GM21515 (cell line): ENCODE data around the gene CCSER1.

Experiments
- ATAC-seq: cut with Tn5 transposase; IDR thresholded peaks from one replicate; pipeline ENCODE4 v1.9.1; 2021; ENCODE audit not compliant: unreplicated experiment

The CCSER1 gene

GRCh38 chr4:90189178-90189577, 62.0 kb downstream of the CCSER1 start:
- ATAC-seq = no peak

DNA sequence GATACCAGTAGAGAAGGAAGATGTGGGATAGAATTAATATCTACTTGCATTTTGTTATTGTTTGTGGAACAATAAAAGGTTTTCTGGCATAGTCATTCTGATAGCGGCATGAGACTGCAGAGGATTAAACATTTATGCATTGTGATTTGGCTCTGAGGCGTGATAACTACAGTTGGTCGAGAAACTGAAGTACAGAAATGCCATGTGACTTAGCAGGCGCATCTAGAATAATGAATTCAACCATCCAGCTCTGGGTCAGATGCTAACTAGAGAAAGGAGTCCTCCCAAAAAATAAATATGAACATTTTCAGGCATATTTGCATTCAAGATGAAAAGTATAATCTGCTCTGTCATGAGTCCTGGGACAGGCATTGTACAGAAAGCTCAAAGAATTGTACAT, 62.8 kb downstream of the CCSER1 start:
- ATAC-seq = no peak

GRCh38 chr4:90190525-90190924, 63.3 kb downstream of the CCSER1 start:
- ATAC-seq = no peak

DNA sequence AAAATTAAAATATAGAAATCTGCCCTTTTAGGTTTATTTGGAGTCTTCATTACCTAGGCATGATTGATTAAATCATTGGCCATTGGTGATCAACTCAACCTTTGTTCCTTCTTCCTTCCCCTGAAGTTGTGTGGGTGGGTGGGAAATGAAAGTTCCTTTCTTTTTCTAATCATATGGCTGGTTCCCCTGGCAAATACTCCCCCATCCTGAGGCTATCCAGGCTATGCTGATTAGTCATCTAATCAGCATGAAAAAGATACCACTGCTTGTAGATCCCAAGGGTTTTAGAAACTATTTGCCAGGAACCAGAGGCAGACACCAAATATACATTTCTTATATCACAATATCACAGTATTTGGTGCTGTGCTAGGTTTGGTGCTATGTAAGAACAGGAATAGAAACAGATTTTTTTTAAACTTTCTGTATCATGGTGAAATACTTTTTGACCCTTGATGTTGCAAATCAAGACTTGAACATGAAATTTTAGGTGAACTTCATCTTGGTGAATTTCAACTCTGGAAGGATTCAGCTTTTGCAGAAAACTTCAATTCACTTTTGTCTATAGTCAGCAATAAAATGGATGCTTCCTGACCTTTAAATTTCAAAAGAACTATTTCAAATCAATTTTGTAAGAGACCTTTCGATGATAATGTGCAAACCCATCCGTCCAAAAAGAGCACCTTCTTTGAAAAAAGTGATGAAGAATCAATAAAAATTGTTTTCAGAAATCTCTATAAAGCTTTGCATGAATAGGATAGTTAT, 71.1 kb downstream of the CCSER1 start:
- no peak for ATAC-seq

DNA sequence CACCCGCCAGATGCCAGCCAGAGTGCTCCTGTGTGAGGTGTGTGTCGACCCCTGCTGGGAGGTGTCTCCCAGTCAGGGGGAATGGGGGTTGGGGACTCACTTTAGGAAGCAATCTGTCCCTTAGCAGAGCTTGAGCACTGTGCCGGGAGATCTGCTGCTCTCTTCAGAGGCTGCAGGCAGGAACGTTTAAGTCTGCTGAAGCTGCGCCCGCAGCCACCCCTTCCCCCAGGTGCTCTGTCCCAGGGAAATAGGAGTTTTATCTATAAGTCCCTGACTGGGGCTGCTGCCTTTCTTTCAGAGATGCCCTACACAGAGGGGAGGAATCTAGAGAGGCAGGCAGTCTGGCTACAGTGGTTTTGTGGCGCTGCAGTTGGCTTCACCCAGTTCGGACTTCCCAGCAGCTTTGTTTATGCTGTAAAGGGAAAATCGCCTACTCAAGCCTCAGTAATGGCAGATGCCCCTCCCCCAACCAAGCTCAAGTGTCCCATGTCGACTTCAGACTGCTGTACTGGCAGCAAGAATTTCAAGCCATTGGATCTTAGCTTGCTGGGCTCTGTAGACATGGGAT, 80.8 kb downstream of the CCSER1 start:
- ATAC-seq = no peak

DNA sequence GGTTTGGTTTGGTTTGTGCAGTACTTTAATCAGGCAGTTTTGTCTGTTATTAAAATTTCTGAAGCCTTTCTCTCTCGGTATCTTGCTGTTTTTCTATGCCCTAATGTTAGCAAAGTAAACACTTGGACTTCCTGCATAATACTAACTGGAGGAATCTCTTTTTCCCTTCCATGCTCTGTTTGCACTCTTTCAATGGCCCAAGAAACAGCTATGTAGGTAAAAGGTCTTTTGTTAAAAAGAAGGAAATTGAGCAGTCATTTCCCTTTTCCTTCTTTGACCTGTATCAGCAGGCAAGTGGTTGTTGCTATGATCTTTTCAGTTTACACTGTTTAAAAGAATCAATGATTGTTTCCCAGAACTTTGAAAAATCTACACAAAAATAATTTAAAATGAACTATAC, 82.7 kb downstream of the CCSER1 start:
- no peak for ATAC-seq

GRCh38 chr4:90211174-90211573, 84.0 kb downstream of the CCSER1 start:
- ATAC-seq = no peak

DNA sequence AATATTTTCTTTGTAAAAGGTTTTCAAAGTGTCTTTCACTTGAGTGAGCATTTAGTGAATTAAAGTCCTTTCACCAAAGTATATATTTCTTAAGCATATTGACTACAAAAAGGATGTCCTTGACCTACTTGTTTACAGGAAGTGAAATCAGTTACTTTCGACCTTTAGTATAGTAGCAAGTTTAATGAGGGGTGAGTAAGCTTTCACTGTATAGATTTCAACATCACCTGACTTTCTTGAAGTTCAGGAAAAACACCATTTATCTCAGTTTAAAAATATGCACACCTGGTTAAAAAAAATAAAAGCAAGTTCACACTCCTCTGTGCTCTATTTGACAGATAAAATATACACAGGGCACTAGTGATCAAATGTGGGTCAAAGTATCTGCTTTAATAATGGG, 88.1 kb downstream of the CCSER1 start:
- peak; percentile 63 for ATAC-seq

GRCh38 chr4:90219822-90220221, 92.6 kb downstream of the CCSER1 start:
- no peak for ATAC-seq

- no peak for ATAC-seq
Observed at GRCh38 chr4:90220459-90220858, 93.3 kb downstream of the CCSER1 start.

- no peak for ATAC-seq
Observed at GRCh38 chr4:90226734-90227133, 99.5 kb downstream of the CCSER1 start.

- no peak for ATAC-seq
Observed at GRCh38 chr4:90227177-90227576, 100.0 kb downstream of the CCSER1 start.

DNA sequence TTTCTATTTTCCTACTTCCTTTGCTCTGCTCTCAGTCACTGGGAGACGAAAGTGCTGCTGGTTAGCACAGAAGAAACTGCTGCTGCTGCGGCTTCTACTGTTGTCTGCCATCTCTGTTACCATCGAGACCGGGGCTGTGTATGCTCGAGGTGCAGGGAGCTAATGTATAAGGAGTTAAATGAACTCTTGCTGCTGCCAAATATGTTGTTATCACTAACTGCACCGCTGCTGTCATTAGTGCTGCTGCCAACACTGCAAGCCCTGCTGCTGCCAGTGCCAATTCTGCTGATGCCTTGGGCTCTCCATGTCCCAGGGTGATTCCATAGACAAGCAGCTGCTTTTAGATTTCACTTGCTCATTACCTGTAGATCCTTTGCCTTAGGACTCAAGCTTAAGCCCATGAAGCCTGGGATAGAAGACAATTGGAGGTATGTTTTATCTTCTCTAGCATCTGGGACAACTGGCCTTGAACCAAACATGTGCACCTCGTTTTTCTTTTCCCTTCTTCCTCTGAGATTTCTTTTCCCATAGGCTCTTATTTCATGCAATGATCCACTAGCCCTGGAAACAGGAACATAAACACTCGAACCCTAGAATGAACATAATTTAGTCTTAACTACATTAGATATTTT, 107.8 kb downstream of the CCSER1 start:
- ATAC-seq = no peak

DNA sequence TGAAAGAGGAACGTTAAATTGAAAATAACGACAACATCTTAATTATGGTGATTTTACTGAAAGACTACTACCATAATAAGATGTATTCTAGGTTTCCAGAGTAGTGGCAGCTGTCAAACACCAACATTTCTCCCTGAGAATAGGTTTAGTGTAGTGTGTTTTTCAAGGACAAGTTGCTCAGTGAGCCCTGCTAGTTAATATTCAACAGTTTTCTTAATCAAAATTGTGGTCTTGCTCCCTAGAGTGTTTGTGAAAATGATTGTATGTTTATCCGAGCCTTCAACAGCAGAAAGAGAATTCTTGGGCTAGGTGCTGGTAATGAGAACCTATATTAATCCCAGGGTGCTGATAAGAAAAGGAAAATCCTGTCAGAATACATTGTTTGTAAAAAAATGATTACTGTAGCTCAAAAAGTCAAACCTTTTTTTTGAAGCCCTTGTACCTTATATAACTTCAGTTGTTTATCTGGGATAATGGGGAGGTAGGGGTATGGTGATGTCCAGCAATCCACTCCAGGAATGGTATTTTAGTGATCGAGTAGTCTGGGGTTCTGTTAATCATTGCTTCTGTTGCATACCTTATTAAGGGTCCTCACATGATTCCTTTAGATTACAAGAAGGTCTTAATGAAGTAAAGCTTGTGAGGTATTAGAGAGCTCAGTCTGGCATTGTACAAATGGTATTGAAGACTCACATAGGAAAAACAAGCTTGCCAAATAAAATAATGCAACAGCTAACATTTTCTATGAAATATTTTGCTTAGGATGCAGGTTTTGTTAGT, 110.7 kb downstream of the CCSER1 start:
- ATAC-seq = no peak

- no peak for ATAC-seq
Observed at GRCh38 chr4:90240333-90240732, 113.1 kb downstream of the CCSER1 start.

GRCh38 chr4:90241008-90241407, 113.8 kb downstream of the CCSER1 start:
- ATAC-seq = no peak

- no peak for ATAC-seq
Observed at GRCh38 chr4:90245837-90246236, 118.6 kb downstream of the CCSER1 start.

- no peak for ATAC-seq
Observed at GRCh38 chr4:90246816-90247215, 119.6 kb downstream of the CCSER1 start.

GRCh38 chr4:90254357-90254756, 127.2 kb downstream of the CCSER1 start:
- ATAC-seq = no peak

DNA sequence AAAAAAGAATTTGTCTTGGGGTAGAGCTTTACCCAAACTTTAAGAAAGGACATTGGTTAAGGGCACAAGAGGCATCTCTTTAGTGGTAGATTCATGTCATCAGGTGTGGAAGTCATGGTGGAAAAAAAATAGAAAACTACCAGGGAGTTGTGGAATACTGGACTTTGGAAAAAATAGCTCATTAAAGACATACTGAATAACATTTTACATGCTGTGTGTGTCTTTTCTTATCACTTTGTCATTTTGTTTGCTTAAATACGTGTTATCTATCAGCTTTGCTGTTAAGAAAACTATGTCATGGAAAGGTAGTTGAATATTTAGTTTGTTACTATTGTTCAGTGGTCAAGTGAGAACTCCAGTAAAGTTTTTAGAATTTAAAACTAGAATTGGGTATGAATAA, 147.0 kb downstream of the CCSER1 start:
- ATAC-seq = no peak

GRCh38 chr4:90280954-90281353, 153.8 kb downstream of the CCSER1 start:
- ATAC-seq = no peak
